GM20431 (cell line): ENCODE results near the gene CEACAM16.

Source experiments
- in situ Hi-C: fragments of 300-500 bp; cut with MseI, MboI; formaldehyde crosslinking; loops from one replicate; pipeline ENCODE4 v1.15.0; 2020; ENCODE audit warnings: low sequenced_read_pairs; ENCODE audit not compliant: unreplicated experiment

Gene CEACAM16

DNA sequence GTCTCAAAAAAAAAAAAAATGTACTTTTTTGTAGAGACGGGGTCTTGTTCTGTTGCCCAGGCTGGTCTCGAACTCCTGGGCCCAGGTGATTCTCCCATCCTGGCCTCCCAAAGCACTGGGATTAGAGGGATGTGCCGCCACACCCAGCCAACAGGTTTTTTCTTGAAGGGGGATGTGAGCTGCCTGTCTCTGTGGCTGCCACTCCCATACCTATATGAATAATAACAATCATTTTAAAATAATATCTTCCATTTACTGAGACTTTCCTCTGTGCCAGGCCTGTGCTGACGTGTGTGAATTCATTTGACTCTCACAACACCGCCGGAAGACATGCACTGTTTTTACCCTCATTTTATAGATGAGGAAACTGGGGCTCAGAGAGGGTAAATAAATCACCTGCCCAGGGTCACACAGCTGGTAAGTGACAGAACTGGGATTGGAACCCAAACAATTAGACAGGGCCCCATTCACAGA lies 42.3 kb downstream of the CEACAM16 start:
- in situ Hi-C loops: no loop called here

GRCh38 chr19:44741841-44742329 lies 42.9 kb downstream of the CEACAM16 start:
- in situ Hi-C loops: no loop called here

DNA sequence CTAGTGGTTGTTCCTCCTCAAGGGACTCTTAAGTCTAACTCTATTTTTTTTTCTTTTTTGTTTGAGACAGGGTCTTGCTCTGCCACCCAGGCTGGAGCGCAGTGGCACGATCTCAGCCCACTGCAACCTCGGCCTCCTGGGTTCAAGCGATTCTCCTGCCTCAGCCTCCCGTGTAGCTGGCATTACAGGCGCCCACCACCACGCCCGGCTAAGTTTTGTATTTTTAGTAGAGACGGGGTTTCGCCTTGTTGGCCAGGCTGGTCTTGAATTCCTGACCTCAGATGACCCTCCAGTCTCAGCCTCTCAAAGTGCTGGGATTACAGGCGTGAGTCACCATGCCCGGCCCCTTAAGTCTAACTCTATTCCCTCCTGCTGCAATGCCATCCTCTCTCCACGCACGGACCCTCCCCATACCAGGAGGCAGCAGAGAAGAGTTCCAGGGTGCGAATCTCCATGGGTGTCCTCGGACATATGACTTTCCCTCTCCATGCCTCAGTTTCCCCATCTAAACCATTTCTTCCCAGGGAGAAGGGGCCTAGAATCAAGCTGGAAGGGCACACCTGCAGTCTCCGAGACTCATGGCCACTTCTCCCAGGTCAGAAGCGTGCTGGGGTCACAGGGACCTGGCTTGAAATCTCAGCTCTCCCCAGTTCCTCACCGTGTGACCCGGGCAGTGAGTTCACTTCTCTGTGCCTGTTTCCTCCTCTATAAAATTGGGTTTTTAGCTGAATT lies 43.5 kb downstream of the CEACAM16 start:
- in situ Hi-C loops: no loop called here

DNA sequence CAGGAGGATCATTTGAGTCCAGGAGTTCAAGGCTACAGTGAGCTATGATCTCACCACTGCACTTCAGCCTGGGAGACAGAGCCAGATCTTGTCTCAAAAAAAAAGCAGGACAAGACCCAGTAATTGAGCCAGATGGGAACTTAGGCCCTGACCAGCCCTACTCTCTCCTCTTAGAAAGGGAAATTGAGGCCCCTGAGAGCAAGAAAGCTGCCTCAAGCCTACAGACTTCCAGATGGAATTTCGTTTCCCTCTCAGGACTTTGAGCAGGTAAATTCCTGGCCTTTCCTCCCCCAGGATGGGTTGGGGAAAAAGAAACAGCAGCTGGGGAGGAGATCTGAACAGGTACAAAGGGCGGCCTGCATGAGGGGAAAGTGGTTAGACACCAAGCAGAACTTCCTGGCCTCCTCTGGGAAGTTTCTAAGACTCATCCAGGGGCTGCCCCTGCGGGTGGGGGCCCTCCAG lies 46.0 kb downstream of the CEACAM16 start:
- in situ Hi-C loops: no loop called here

GRCh38 chr19:44745341-44745831 lies 46.4 kb downstream of the CEACAM16 start:
- in situ Hi-C loops: no loop called here

DNA sequence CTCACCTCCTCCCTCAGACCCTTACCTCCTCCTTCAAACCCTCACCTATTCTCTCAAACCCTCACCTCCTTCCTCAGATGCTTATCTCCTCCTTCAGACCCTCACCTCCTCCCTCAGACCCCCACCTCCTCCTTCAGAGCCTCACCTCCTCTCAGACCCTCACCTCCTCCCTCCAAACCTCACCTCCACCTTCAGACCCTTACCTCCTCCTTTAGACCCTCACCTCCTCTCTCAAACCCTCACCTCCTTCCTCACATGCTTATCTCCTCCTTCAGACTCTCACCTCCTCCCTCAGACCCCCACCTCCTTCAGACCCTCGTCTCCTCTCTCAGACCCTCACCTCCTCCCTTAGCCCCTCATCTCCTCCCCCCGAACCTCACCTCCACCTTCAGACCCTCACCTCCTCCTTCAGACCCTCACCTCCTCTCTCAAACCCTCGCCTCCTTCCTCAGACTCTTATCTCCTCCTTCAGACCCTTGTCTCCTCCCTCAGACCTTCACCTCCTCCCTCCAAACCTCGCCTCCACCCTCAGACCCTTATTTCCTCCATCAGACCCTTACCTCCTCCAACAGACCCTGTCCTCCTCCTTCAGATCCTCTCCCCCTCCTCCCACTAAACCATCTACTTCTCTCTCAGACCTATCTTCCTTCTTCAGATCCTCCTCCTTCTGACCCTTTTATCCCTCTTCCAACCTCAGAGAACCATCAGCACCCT lies 47.1 kb downstream of the CEACAM16 start:
- in situ Hi-C loops: no loop called here

- in situ Hi-C loops: no loop called here
These were observed 47.6 kb downstream of the CEACAM16 start for GRCh38 chr19:44746616-44746945.

DNA sequence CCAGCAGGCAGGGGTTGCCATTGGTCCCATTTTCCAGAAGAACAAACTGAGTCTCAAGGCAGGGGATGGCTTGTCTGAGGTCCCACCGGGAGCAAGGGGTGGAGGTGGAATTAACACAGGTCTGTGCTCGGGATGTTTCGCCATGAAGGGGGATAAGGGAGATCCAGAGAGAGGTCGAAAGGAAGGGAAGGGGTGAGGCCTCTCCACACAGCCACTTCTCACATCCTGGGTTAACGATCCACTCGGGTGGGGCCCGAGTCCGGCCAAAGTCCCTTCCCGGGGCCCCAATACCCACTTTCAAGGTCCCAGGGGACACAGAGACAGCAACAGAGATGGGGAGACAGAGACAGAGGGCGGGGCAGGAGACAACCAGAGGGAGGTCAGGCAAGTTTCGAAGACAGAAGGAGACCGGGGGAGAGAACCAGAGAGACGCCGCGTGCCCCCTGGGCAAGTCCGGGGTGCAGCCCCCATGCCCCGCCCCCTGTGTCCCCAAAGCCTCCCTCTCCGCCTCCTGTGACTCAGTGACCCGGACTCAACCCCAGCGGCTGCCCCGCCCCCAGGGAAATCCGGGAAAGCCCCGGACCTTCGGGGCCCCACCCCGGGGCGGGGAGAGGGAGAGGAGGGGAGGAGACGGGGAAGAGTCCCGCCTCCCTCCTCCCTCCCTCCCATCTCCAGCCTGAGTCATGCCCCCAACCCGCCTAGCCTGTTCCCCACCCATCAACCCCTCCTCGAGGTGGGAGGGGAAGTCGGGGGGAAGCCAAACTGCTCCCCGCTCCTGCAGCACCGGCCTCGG lies 48.2 kb downstream of the CEACAM16 start:
- in situ Hi-C loops: no loop called here

GRCh38 chr19:44747739-44748425 lies 48.9 kb downstream of the CEACAM16 start:
- in situ Hi-C loops: no loop called here

DNA sequence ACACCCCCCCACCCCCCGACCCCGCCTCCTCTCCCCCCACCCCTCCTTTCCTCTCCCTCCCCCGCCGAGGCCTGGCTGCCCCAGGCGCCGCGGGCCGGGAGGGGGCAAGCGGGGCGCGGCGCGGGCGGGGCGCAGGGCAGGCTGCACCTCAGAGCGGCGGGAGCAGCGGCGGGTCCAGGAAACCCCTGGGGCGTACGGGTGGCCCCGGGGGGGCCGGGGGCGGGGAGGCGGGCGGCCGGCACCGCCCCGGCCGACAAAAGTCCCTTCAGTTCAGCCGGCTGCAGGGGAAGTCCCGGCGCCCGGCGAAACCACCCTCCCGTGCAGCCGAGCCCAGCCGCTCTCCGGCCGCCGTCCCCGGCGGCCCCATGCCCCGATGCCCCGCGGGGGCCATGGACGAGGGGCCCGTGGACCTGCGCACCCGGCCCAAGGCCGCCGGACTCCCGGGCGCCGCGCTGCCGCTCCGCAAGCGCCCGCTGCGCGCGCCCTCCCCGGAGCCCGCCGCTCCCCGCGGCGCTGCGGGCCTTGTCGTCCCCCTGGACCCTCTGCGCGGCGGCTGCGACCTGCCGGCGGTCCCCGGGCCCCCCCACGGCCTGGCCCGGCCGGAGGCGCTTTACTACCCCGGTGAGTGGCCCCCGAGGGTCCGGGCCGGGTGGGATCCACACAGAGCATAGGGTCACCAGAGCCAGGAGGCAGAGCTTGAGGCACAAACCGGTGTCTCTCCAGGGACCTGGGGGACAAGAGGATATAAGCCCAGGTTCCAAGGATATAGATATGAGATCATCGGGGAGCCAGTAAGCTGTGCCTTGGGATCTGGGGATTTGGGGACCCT lies 49.7 kb downstream of the CEACAM16 start, which contains the start of gene BCL3:
TSS of gene BCL3 (plus strand) at position 283 of the 829 bp plus-strand sequence. CDS start at position 366, 83 bp downstream.
- in situ Hi-C loops: no loop called here

DNA sequence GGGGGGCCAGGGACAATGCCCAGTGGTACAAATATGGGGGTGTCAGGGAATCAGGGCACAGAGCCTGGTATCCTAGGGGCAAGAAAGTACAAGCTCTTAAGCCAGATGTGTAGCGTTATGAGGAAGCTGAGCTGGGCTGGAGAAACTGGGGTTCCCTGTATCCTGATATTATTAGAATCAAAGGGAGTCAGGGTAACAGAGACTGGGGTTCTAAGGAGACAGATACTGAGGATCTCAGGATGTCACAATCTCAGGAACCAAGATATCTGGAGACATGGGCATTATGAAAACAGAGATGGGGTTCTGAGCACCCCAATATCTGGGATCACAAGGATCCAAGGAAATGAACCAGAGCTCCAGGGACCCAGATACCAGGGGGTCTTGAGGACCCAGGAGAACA lies 50.3 kb downstream of the CEACAM16 start:
- in situ Hi-C loops: no loop called here

DNA sequence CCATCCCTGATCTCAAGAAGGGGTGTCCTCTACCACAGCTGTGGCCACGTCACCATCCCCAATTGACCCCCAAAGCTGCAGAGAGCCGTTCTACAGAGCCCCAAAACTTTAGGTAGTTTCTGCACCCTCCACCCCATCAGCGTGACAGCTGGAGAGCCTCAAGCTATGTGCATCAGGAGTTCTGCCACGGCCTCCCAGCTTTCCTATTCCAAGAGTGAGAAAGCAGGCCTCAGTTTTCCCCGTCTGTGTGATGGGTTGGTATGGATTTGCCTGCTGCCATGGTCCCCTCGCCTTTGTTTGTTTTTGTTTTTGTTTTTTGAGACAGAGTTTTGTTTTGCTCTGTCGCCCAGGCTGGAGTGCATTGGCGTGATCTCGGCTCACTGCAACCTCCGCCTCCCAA lies 51.0 kb downstream of the CEACAM16 start:
- in situ Hi-C loops: no loop called here

DNA sequence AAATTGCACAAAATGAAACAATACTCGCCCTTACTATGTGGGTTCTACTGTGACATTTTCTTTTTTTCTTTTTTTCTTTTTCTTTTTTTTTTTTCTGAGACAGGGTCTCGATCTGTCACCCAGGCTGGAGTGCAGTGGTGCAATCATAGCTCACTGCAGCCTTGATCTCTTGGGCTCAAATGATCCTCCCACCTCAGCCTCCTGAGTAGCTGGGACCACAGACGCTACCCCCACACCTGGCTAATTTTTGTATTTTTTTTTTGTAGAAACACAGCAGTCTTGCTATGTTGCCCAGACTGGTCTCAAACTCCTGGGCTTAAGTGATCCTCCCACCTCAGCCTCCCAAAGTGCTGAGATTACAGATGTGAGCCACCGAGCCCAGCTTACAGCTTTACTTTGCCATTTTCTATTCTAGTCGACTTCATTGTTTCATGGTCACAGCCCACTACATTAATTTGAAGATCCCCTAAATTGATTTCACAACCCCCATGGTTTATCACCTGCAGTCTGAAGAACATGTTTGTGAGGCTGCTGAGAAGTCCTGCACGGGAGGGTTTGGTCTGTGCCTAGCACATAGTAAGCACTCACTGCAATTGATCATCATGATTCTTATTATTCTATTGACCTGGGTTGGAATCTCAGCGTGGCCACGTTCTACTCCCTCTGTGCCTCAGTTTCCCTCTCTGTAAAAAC lies 53.3 kb downstream of the CEACAM16 start:
- in situ Hi-C loops: no loop called here

DNA sequence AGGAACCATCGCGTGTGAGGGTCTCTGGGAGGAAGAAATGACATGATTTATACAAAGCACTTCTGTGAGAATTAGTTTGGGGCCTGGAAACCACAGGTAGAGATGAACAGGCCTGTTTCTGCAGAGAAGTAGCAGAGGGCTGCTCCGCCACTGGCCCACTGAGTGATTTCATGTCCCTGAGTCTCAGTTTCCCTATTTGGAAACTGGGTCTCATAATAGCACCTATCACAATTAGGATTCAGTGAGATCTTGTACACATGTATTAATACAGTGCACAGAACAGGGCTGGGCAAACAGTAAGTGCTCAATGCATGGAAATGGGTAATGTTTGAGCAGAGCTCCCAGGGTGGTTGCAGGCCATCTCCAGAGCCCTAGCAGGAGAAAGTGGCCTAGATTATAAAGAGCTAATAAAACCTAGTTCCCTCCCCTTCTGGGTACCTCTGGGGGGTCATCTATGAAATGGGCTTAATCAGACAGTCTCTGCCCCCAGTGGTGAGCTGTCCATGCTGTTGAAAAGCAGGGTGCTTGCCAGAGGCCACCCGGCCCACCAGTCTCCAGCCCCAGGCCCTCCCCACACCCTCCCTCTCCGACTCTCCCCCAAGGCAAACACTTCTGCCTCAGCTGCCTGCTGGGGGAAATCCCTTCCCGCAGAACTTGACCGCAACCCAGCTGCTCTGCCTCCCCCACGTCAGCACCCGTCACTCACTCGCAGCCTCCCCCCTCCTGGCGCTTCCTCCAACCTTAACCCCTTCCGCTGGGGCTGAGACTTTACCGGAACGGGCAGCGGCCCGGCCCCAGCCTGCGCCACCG lies 54.1 kb downstream of the CEACAM16 start:
- in situ Hi-C loops: no loop called here

DNA sequence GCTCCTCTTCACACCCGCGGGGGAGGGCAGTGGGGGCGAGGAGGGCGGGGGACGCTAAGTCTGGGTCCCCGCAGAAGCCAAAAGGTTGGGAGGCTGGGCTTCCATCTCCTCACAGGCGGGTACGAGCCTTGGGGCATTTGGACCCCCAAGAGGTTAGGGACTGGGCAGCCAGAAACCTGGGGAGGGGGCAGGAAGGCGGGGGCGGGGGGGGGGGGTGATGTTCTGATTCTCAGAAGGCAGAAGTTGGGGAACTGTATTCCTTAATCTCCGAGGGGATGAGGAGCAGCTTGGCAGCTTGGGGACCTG lies 54.6 kb downstream of the CEACAM16 start:
- in situ Hi-C loops: no loop called here

GRCh38 chr19:44753932-44754749 lies 55.2 kb downstream of the CEACAM16 start:
- in situ Hi-C loops: no loop called here

GRCh38 chr19:44754750-44755080 lies 55.8 kb downstream of the CEACAM16 start:
- in situ Hi-C loops: no loop called here
